GM12872 (cell line): ENCODE results near the gene LDLR.

Experiments
- TF ChIP-seq, protein P1 (sequence below): IDR thresholded peaks from 3 replicates; pipeline ENCODE4 v1.5.1; 2011; ENCODE audit warnings: low read depth, mild to moderate bottlenecking, low read length, moderate library complexity; ENCODE audit not compliant: insufficient read depth

The LDLR gene

GRCh38 chr19:11063434-11063833, 25.8 kb upstream of the LDLR start:
- TF ChIP-seq, protein P1, sequence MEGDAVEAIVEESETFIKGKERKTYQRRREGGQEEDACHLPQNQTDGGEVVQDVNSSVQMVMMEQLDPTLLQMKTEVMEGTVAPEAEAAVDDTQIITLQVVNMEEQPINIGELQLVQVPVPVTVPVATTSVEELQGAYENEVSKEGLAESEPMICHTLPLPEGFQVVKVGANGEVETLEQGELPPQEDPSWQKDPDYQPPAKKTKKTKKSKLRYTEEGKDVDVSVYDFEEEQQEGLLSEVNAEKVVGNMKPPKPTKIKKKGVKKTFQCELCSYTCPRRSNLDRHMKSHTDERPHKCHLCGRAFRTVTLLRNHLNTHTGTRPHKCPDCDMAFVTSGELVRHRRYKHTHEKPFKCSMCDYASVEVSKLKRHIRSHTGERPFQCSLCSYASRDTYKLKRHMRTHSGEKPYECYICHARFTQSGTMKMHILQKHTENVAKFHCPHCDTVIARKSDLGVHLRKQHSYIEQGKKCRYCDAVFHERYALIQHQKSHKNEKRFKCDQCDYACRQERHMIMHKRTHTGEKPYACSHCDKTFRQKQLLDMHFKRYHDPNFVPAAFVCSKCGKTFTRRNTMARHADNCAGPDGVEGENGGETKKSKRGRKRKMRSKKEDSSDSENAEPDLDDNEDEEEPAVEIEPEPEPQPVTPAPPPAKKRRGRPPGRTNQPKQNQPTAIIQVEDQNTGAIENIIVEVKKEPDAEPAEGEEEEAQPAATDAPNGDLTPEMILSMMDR = no peak

- TF ChIP-seq, protein P1 = no peak
Measured at GRCh38 chr19:11064831-11065303, 24.4 kb upstream of the LDLR start.

- TF ChIP-seq, protein P1 = no peak
Measured at GRCh38 chr19:11066326-11066725, 22.9 kb upstream of the LDLR start.

- TF ChIP-seq, protein P1 = no peak
Measured at GRCh38 chr19:11067356-11068113, 21.7 kb upstream of the LDLR start.

DNA sequence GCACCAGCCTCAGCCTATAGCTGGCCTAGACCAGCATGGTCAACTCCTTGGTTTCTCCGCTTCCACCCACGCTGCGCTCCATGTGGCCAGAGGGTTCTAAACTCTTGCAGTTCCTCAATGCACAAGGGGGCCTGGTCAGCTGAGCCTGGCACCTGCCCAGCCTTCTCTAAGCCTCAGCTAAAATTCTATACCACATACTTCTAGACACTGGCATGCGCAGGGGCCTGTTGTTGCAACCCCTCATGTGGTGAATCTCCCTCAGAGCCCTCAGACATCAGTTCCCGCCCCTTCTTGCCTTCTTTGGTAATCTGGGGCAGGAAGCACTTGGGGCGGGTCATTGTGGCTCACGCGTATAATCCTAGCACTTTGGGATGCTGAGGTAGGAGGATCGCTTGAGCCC, 19.7 kb upstream of the LDLR start:
- TF ChIP-seq, protein P1 = no peak

GRCh38 chr19:11070123-11070522, 19.1 kb upstream of the LDLR start:
- TF ChIP-seq, protein P1 = no peak

GRCh38 chr19:11073568-11073967, 15.7 kb upstream of the LDLR start:
- TF ChIP-seq, protein P1 = no peak

DNA sequence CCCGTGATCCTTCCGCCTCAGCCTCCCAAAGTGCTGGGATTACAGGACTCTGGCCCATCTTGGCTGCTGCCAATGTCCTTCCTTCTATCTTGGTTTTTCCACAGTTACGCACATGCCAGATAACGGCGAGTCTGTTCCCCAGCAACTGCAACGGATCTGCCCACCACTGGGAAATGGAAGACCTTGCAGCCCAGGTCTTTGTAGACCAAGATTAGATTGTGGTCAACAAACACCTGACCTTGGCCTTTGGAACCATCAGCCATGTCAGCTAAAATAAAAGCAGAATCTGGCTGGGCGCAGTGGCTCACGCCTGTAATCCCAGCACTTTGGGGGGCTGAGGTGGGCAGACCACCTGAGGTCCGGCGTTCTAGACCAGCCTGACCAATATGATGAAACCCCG, 10.4 kb upstream of the LDLR start:
- TF ChIP-seq, protein P1 = no peak
